Lung (tissue), 12 donors: ENCODE data around the gene PAX6. TPM values are rescaled to one million over a fixed set of nuclear protein-coding genes. Genes with fewer than 3 reads are reported as not detected.

Source experiments
- ATAC-seq: fragments of 200-7000 bp; cut with Tn5 transposase; one replicate; pipeline ENCODE4 v1.9.1; 2020; ENCODE audit warnings: moderate number of reproducible peaks; ENCODE audit not compliant: insufficient read depth, low FRiP score
- DNase-seq, 3 donors: peaks; one replicate each; pipeline ENCODE4 v3.0.0-alpha.2; 2013 to 2017
- H3K27ac ChIP-seq, 2 donors: one replicate each; pipeline ENCODE4 v1.5.1; 2013; ENCODE audit warnings: mild to moderate bottlenecking in 2 of 2, moderate library complexity in 2 of 2, control low read depth in 1 of 2, inconsistent platforms in 1 of 2, low read depth in 1 of 2, low read length in 1 of 2
- H3K27me3 ChIP-seq, 3 donors: one replicate each; pipeline ENCODE4 v1.5.1; 2013; ENCODE audit warnings: low read length in 2 of 3; ENCODE audit not compliant: control insufficient read depth in 3 of 3, insufficient read depth in 3 of 3
- H3K36me3 ChIP-seq, 4 donors: one replicate each; pipeline ENCODE4 v1.5.1; 2013; ENCODE audit warnings: low read length in 4 of 4, mild to moderate bottlenecking in 1 of 4, moderate library complexity in 1 of 4; ENCODE audit not compliant: control insufficient read depth in 4 of 4, insufficient read depth in 4 of 4
- H3K4me1 ChIP-seq, 5 donors: one replicate each; pipeline ENCODE4 v1.5.1; 2013; ENCODE audit warnings: low read length in 5 of 5, mild to moderate bottlenecking in 2 of 5, moderate library complexity in 1 of 5; ENCODE audit not compliant: control insufficient read depth in 5 of 5, insufficient read depth in 5 of 5
- H3K4me3 ChIP-seq: one replicate; pipeline ENCODE4 v1.5.1; 2013; ENCODE audit warnings: mild to moderate bottlenecking, control low read depth, moderate library complexity
- H3K9ac ChIP-seq, 2 donors: one replicate each; pipeline ENCODE4 v1.5.1; 2013; ENCODE audit warnings: low read length in 2 of 2, control low read depth in 1 of 2; ENCODE audit not compliant: insufficient read depth in 1 of 2
- H3K9me3 ChIP-seq, 4 donors: one replicate each; pipeline ENCODE4 v1.5.1; 2013; ENCODE audit warnings: low read length in 3 of 4, mild to moderate bottlenecking in 1 of 4, moderate library complexity in 1 of 4; ENCODE audit not compliant: control insufficient read depth in 4 of 4, insufficient read depth in 3 of 4
- WGBS, 2 donors: extraction: QIAGEN DNeasy Blood & Tissue Kit; methylation state at CpG; one replicate each; pipeline ENCODE4 v1.1.7; 2013; 5-methylcytosine and 5-hydroxymethylcytosine counted together
- polyA plus RNA-seq, 2 donors: library from polyadenylated mRNA; stranded (reverse); fragments of 200-250 nt; gene quantifications; one replicate each; pipeline ENCODE4 v1.2.1, GENCODE V29; 2013
- total RNA-seq, 2 donors: library from RNA; depleted of rRNA in 1 of 2; stranded (reverse); fragments of >200 nt in 1 of 2; gene quantifications; one replicate each; pipeline ENCODE4 v1.2.1, GENCODE V29; 2014 to 2021
- TF ChIP-seq, protein P1 (sequence below): IDR thresholded peaks from 2 replicates; pipeline ENCODE4 v1.5.1; 2012; ENCODE audit warnings: mild to moderate bottlenecking; ENCODE audit errors: control extremely low read depth, extremely low read depth
- donor health status: control.
- donor health status: control.
- donor health status: Bipolar disorder and iron deficiency.
- donor health status: healthy.
- donor health status: DM: yes; HTN: yes; CAD: no.

Gene PAX6
- total and polyA plus RNA-seq, 4 donors: 0.01 TPM; not detected in 3

DNA sequence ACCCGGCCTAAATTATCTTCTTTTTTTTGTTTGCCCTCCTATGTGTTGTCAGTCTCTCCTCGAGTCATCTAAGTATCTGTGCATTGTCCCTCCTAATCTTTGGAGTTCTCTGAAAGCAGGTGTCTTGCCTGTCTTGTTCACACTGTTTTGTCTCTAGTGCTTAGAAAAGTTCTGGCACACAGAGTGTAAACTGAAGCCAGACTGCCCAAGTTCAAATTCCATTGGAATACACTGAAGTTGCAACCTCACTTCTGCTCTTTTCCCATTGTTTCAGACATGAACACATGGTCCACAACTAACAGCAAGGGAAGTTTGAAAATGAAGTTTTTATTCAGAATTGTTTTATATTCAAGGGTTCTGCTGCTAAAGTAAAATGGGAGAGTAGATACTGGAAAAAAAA lies 38.7 kb downstream of the PAX6 start:
- H3K4me1 ChIP-seq: peaks cover 0 to 4% (median 0%) of the 10 kb centered on the region in 5 donors
- ATAC-seq: no peak
- peak in 1 of 3 donors; percentile 19 for DNase-seq
- no peak overlapping the region for H3K9ac ChIP-seq
- peaks cover 0 to 2% (median 0%) of the 10 kb centered on the region in 4 donors for H3K36me3 ChIP-seq
- WGBS, 2 donors: 91 to 95% methylated on average over 2 of the region's 2 CpGs
- no peak overlapping the region for H3K27ac ChIP-seq
- peaks cover 0 to under 1% (median 0%) of the 10 kb centered on the region in 4 donors for H3K9me3 ChIP-seq
- H3K27me3 ChIP-seq: peaks cover 0 to 7% (median 0%) of the 10 kb centered on the region in 3 donors
- TF ChIP-seq, protein P1, sequence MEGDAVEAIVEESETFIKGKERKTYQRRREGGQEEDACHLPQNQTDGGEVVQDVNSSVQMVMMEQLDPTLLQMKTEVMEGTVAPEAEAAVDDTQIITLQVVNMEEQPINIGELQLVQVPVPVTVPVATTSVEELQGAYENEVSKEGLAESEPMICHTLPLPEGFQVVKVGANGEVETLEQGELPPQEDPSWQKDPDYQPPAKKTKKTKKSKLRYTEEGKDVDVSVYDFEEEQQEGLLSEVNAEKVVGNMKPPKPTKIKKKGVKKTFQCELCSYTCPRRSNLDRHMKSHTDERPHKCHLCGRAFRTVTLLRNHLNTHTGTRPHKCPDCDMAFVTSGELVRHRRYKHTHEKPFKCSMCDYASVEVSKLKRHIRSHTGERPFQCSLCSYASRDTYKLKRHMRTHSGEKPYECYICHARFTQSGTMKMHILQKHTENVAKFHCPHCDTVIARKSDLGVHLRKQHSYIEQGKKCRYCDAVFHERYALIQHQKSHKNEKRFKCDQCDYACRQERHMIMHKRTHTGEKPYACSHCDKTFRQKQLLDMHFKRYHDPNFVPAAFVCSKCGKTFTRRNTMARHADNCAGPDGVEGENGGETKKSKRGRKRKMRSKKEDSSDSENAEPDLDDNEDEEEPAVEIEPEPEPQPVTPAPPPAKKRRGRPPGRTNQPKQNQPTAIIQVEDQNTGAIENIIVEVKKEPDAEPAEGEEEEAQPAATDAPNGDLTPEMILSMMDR: no peak
- H3K4me3 ChIP-seq: no peak overlapping the region

GRCh38 chr11:31770011-31770700 lies 41.0 kb downstream of the PAX6 start:
- Histone ChIP-seq H3K36me3 (peaks cover 0 to 2% (median 0%) of the 10 kb centered on the region in 4 donors), H3K4me3 (no peak overlapping the region), H3K4me1 (peaks cover 0 to 4% (median 0%) of the 10 kb centered on the region in 5 donors), H3K27ac (no peak overlapping the region), H3K9me3 (no peaks in the 10 kb centered on the region), H3K27me3 (peaks cover 0 to 7% (median 0%) of the 10 kb centered on the region in 3 donors), H3K9ac (no peak overlapping the region)
- WGBS, 2 donors: 93 to 96% methylated on average over 3 of the region's 3 CpGs
- TF ChIP-seq, protein P1: no peak
- DNase-seq: peak in 2 of 3 donors; percentile 76 to 83
- no peak for ATAC-seq

DNA sequence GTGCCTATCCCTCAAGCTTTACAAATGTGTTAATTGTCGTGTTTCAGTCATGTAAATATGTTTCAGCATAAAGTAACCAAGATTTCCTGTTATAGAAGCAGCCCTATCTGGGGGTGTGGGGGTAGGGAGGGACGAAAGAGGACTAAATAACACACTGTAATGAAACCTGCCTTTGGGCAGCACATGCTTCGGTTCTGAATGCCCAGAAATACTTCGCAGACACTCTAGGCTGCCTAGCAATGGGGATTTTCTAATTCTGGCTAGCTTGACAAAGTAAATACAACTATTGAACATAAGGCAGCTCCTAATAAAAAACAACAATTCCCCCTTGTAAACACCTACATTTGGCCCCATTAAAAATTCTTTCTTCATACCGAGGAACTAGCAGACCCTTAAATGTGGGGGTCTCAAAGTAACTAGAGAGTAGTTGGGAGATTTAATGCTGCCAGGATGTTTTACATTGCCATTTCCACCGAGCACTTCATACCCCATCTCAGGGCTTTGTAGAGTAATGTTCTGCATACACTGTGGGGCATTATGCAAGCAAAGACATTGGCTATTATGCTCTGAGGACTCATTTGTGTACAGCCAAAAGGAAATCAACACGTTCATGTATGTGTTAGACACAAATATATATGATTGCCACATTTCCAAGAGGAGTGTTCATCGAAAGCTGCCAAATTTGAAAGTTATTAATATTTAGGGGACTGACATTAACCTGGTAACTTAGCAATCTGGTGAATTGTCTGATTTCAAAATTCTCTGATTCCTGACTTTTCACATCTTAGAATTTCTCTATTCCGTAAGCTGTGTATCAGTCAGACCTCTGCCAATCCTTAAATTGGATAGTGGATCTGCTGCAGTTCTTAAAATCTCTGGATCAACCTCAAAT lies 42.1 kb downstream of the PAX6 start:
- no peak for ATAC-seq
- Histone ChIP-seq H3K9me3 (no peaks in the 10 kb centered on the region), H3K36me3 (peaks cover 0 to 2% (median 0%) of the 10 kb centered on the region in 4 donors), H3K4me1 (peaks cover 0 to 4% (median 0%) of the 10 kb centered on the region in 5 donors), H3K27me3 (peaks cover 0 to 7% (median 0%) of the 10 kb centered on the region in 3 donors), H3K4me3 (no peak overlapping the region), H3K27ac (no peak overlapping the region), H3K9ac (no peak overlapping the region)
- WGBS, 2 donors: 86 to 92% methylated on average over 9 of the region's 9 CpGs
- TF ChIP-seq, protein P1: no peak
- no peak for DNase-seq
